Measurements from ENCODE around the gene TEX36. TPM values are rescaled to one million over a fixed set of nuclear protein-coding genes. Genes with fewer than 3 reads are reported as not detected.
"Not testable (repeated sequence)": the region's sequence is repeated elsewhere in the genome, so short reads cannot be mapped to it uniquely, and the experiment has no call there.

The TEX36 gene
- total RNA-seq, 1 experiment from 2014 or later: not detected

DNA sequence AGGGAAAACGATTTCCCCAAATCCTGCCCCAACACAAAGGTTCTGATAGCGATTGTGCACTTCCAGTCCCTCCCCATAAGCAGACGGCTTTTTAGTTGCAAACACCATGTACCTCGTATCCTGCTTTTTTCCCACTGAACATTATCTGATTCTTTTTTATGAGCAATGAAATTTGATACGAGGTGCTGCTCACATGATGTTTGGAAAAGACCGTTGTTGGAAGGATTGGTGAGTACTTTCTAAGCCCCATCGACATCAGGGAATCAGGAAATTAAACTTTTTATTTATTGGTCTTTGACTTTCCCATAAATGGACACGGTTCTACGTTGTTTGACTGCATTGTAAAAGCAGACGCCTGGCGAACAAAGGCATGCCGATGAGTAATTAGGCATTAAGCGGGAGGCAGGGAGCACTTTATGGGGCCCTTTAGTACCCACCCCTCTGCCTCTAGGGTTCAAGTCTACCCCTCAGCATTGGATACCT lies 49.4 kb downstream of the TEX36 start:
- H3K9me3 ChIP-seq (replicated peaks): no peaks in the 10 kb centered on the region
- H3K27me3 ChIP-seq (replicated peaks): peaks cover 5% of the 10 kb centered on the region; the same call in 1 of the 2 replicates
- H3K27ac ChIP-seq: no peak overlapping the region
- H3K4me1 ChIP-seq (replicated peaks): no peaks in the 10 kb centered on the region
- no peak for DNase-seq (ENCODE audit: low read depth in 1 of 2, low spot score in 2 of 2)
- no peaks in the 10 kb centered on the region for H3K36me3 ChIP-seq
- H3K4me3 ChIP-seq: no peak overlapping the region

DNA sequence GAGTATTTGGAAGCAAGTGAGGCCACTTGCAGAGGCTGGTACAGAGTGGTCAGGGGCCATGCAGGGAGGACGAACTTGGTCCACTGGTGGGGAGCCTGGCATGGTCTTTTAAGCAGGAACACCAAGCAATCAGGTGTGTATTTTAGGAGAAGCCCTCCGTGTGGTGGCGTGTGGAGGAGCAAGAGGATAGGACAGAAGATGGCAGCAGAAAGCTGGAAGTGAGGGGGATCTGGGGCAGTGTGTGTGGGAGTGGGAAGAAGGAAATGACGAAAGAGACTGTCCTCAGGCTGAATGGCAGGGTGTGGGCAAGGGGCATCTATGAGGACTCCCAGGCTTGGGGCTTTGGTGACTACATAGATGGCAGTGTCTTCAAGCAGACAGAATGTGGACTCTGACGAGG lies 51.2 kb downstream of the TEX36 start:
- DNase-seq (ENCODE audit: low read depth in 1 of 2, low spot score in 2 of 2): no peak
- Histone ChIP-seq H3K9me3 (replicated peaks) (no peaks in the 10 kb centered on the region), H3K4me3 (no peak overlapping the region), H3K27ac (no peak overlapping the region), H3K4me1 (replicated peaks) (no peaks in the 10 kb centered on the region), H3K36me3 (no peaks in the 10 kb centered on the region), H3K27me3 (replicated peaks) (peaks cover 11% of the 10 kb centered on the region; the same call in 1 of the 2 replicates)

DNA sequence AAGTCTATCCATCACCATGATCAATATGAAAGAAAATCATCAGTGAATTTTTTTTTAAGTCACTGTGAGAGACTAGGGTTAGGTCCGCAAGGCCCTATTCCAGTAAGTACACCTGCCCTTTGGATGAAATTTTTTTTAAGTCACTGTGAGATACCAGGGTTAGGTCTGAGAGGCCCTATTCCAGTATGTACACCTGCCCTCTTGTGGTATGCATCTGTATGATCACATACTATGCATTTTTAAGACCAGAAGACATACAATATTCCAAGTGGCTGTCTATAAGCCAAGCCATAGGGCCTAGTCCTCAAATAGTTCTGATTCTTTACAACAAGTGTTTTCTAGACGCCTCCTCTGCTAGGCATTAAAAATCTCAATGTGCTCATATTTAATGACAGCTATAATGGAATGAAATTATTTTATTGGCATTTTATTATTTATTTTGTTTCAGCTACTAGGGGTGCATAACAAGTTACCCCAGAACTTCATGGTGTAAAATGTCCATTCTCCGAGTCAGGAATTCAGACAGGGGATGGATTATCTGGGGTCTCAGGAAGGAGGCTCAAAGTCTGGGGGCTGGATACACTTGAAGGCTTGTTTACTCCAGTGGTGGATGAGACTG lies 53.1 kb downstream of the TEX36 start:
- DNase-seq (ENCODE audit: low read depth in 1 of 2, low spot score in 2 of 2): no peak

DNA sequence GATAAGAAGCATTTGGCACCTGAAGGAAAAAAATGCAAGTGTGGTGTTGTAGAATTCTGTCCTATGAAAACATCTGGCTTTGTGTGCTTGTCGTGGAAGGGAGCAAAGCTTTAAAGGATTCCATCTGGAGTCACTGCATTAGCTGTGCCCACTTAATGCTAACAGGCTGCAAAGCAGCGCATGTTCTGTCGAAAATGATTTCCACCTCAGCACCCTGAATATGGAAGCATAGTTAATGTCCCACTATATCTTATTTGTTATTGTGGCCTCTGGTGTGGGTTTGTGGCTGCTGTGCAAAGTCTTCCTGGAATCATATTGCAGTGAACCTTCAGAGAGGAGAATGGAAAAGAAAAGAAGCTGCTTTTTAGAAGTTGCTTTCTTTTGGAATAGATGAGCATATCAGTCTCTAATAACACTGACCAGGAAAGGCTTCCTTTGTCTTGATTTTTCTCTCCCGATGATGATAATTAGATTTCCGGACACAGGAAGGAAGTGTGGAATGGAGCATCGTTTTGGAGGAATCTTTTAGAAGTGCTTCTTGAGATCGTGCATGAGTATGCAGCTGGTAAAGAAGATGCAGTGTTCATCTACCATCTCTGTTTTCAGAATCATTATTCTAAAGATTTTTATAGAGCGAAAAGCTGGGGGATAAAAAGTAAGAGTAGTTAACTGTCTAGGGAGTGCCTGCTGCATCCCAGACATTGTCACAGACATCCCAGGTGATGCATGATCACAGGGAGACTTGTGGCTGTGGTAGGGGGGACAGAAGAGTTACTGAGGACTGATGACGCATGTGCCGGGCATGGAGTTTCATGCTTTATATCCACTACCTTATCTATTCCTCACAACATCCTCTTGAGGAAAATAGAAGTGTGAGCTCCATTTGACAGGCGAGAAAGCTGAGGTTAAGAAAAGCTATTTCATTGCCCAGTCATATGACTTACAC lies 54.6 kb downstream of the TEX36 start:
- no peak for DNase-seq (ENCODE audit: low read depth in 1 of 2, low spot score in 2 of 2)
- Histone ChIP-seq H3K27me3 (replicated peaks) (peaks cover 11% of the 10 kb centered on the region; the same call in 1 of the 2 replicates), H3K4me3 (no peak overlapping the region), H3K27ac (no peak overlapping the region), H3K4me1 (replicated peaks) (no peaks in the 10 kb centered on the region), H3K9me3 (replicated peaks) (no peaks in the 10 kb centered on the region), H3K36me3 (no peaks in the 10 kb centered on the region)

More for the DNA sequence above, 53.1 kb downstream of the TEX36 start:
- no peak overlapping the region for H3K27ac ChIP-seq
- no peaks in the 10 kb centered on the region for H3K9me3 ChIP-seq (replicated peaks)
- H3K36me3 ChIP-seq: no peaks in the 10 kb centered on the region
- H3K27me3 ChIP-seq (replicated peaks): peaks cover 11% of the 10 kb centered on the region; the same call in 1 of the 2 replicates
- no peaks in the 10 kb centered on the region for H3K4me1 ChIP-seq (replicated peaks)
- no peak overlapping the region for H3K4me3 ChIP-seq

DNA sequence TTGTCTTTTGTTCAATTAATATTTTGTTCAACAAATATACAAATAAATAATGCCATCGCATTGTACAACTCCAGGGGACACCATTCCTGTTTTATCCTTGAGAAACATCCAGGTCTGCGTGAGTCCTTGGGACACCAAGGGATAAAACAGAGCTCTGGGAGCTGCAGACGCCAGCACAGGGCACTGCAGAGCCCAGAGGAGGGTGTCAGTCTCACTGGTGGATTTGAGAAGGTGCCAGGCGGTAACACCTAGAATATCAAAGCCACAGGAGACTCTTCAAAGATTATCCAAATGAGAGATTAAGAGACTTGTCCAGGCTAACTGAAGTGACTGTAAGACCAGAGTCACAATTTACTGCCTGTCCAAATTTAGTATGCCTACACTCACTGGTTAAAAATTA lies 55.3 kb downstream of the TEX36 start:
- Histone ChIP-seq H3K36me3 (no peaks in the 10 kb centered on the region), H3K27me3 (replicated peaks) (peaks cover 11% of the 10 kb centered on the region; the same call in 1 of the 2 replicates), H3K27ac (no peak overlapping the region), H3K9me3 (replicated peaks) (no peaks in the 10 kb centered on the region), H3K4me3 (no peak overlapping the region), H3K4me1 (replicated peaks) (no peaks in the 10 kb centered on the region)
- no peak for DNase-seq (ENCODE audit: low read depth in 1 of 2, low spot score in 2 of 2)

DNA sequence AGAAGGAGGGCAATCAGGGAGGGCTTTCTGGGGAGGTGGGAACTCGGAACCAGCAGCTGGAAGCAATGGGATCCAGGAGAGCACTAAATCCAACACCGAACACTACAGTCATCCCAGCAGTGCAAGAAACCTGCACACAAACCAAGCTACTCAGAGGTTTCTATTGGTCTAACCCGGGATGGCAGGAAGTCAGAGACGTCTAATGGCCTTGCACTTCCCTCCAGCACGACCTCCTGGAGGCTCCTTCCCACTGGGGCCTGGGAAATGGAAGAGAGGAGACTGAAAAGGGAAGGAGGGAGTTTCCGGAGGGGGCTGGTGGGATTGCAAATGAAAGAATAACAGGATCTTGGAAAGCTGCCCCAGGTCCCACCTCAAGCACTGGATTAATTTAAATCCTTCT lies 56.3 kb downstream of the TEX36 start:
- Histone ChIP-seq H3K9me3 (replicated peaks) (no peaks in the 10 kb centered on the region), H3K27ac (no peak overlapping the region), H3K27me3 (replicated peaks) (peaks cover 11% of the 10 kb centered on the region; the same call in 1 of the 2 replicates), H3K4me1 (replicated peaks) (no peaks in the 10 kb centered on the region), H3K4me3 (no peak overlapping the region), H3K36me3 (no peaks in the 10 kb centered on the region)
- DNase-seq (ENCODE audit: low read depth in 1 of 2, low spot score in 2 of 2): no peak

DNA sequence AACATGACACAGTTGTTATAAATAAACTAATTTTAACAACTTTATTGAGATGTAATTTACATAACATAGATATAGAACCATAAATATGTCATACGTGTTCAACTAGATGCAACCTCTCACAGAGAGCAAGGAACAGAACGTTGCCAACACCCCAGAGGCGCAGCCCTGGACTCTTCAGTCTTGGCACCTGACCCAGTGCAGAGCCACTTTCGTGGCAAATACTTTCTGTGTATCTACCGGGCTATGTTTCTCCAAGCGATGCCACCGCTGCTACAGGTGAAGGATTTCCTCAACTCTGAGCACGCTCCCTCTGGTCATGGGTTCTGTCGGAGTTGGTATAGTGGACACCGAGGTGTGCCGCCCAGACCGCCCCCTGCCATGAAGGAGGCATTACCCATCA lies 57.4 kb downstream of the TEX36 start:
- no peak overlapping the region for H3K27ac ChIP-seq
- H3K4me1 ChIP-seq (replicated peaks): no peaks in the 10 kb centered on the region
- H3K36me3 ChIP-seq: no peaks in the 10 kb centered on the region
- H3K27me3 ChIP-seq (replicated peaks): peaks cover 11% of the 10 kb centered on the region; the same call in 1 of the 2 replicates
- no peak for DNase-seq (ENCODE audit: low read depth in 1 of 2, low spot score in 2 of 2)
- H3K4me3 ChIP-seq: no peak overlapping the region
- no peaks in the 10 kb centered on the region for H3K9me3 ChIP-seq (replicated peaks)

DNA sequence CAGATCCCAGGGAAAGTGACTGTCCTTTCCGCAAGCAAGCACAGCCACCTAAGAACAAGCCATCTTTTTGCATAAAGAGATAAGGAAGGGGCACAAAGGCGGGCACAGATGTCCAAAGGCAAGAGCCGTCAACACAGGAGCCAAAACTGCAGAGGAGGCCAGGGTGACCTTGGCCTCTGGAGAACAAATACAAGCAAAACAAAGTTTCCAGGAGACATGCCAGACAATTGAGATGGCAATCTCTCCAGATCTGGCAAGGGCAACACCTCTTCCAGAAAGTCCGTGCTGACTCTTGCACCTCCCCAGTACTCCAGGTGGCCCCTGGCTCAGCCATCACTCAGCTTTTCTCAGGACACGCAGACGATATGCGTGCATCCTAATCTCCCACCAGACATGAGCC lies 58.2 kb downstream of the TEX36 start:
- H3K4me3 ChIP-seq: no peak overlapping the region
- H3K27me3 ChIP-seq (replicated peaks): peaks cover 11% of the 10 kb centered on the region; the same call in 1 of the 2 replicates
- no peak for DNase-seq (ENCODE audit: low read depth in 1 of 2, low spot score in 2 of 2)
- H3K27ac ChIP-seq: no peak overlapping the region
- no peaks in the 10 kb centered on the region for H3K4me1 ChIP-seq (replicated peaks)
- H3K36me3 ChIP-seq: no peaks in the 10 kb centered on the region
- H3K9me3 ChIP-seq (replicated peaks): no peaks in the 10 kb centered on the region

DNA sequence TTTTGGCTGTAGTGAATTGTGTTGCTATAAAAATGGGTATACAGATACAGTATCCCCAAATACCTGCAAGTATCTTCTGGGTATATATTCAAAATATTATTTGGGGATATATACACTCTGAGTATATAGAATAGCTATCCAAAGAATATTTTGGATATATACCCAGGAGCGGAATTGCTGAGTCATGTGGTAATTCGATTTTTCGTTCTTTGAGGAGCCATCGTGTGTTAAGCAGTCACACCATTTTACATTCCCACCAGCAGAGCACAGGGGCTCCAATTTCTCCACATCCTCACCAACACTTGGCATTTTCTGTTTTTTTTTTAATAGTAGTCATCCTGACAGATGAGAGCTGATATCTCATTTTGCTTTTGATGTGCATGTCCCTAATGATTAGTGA lies 61.9 kb downstream of the TEX36 start:
- DNase-seq (ENCODE audit: low read depth in 1 of 2, low spot score in 2 of 2): no peak
- Histone ChIP-seq H3K27ac (no peak overlapping the region), H3K9me3 (replicated peaks) (no peaks in the 10 kb centered on the region), H3K4me1 (replicated peaks) (no peaks in the 10 kb centered on the region), H3K27me3 (replicated peaks) (no peaks in the 10 kb centered on the region), H3K36me3 (no peaks in the 10 kb centered on the region), H3K4me3 (no peak overlapping the region)

DNA sequence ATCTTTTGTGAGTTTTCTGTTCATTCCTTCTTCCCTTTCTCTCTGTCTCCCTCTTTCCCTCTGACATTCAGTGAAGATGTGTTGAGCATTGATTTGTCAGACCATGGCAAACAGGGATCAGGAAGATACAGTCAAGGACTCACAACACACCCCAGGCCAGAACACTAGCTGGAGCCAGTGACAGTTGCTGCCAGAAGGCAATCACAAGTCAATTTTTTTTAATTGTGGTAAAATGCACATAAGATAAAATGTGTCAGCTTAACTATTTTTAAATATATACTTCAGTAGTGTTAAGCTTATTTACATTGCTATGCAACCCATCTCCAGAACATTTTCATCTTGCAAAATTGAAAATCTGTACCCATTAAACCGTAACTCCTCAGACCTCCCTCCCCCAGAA lies 62.6 kb downstream of the TEX36 start:
- Histone ChIP-seq H3K4me1 (replicated peaks) (no peaks in the 10 kb centered on the region), H3K4me3 (no peak overlapping the region), H3K36me3 (no peaks in the 10 kb centered on the region), H3K27me3 (replicated peaks) (no peaks in the 10 kb centered on the region), H3K9me3 (replicated peaks) (no peaks in the 10 kb centered on the region), H3K27ac (no peak overlapping the region)
- DNase-seq (ENCODE audit: low read depth in 1 of 2, low spot score in 2 of 2): no peak

DNA sequence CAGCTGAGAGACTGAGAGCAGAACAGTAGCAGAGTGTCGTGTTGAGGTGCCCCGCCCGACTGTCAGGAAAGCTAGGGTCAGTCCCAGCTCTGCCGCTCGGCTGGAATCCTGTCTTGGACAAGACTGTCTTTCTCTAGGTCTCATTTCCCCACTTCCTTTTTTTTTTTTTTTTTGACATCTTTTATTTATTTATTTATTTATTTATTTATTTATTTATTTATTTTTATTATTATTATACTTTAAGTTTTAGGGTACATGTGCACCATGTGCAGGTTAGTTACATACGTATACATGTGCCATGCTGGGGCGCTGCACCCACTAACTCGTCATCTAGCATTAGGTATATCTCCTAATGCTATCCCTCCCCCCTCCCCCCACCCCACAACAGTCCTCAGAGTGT lies 69.9 kb downstream of the TEX36 start:
- not testable (repeated sequence) for H3K27me3 ChIP-seq (replicated peaks); H3K9me3 ChIP-seq (replicated peaks); H3K36me3 ChIP-seq; H3K4me1 ChIP-seq (replicated peaks); H3K4me3 ChIP-seq; DNase-seq (ENCODE audit: low read depth in 1 of 2, low spot score in 2 of 2); H3K27ac ChIP-seq

DNA sequence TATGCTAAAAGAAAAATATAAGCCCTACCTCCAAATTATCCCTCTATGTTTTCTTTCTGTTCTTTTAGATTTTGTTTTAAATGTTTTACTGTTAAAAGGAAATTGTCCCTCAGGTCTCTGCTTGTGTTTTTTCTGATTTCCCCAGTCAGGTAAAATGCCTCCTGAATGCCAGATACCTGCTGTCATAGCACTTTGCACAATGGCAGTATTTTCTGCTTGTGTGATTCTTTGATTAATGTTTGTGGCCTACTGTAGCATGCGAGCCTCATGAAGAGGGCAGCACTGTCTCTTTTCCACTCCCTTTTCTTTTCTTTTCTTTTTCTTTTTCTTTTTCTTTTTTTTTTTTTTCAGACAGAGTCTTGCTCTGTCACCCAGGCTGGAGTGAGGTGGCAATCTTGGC lies 71.2 kb downstream of the TEX36 start:
- Histone ChIP-seq H3K27me3 (replicated peaks) (peaks cover 12% of the 10 kb centered on the region), H3K27ac (no peak overlapping the region), H3K4me1 (replicated peaks) (no peaks in the 10 kb centered on the region), H3K4me3 (no peak overlapping the region), H3K9me3 (replicated peaks) (no peaks in the 10 kb centered on the region), H3K36me3 (no peaks in the 10 kb centered on the region)
- no peak for DNase-seq (ENCODE audit: low read depth in 1 of 2, low spot score in 2 of 2)

DNA sequence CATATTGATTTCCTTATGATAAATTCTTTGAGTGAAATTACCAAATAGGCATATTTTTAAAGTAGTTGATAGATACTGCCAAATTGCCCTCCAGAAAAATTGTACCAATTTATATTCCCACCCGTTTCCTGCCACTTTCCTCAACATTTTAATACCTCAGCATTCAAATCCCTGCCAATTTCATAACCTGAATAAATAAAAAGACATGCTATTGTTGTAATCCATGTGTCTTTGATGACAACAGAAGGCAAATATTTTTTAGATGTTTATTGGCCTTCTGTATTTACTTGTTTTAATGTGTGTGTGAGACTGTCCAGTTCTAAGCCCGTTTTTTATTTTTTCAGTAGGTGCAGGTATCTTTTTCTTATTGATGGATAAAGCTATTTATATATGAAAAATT lies 71.7 kb downstream of the TEX36 start:
- no peak for DNase-seq (ENCODE audit: low read depth in 1 of 2, low spot score in 2 of 2)
- no peaks in the 10 kb centered on the region for H3K4me1 ChIP-seq (replicated peaks)
- H3K9me3 ChIP-seq (replicated peaks): no peaks in the 10 kb centered on the region
- no peak overlapping the region for H3K27ac ChIP-seq
- H3K27me3 ChIP-seq (replicated peaks): peaks cover 13% of the 10 kb centered on the region
- no peak overlapping the region for H3K4me3 ChIP-seq
- H3K36me3 ChIP-seq: no peaks in the 10 kb centered on the region

DNA sequence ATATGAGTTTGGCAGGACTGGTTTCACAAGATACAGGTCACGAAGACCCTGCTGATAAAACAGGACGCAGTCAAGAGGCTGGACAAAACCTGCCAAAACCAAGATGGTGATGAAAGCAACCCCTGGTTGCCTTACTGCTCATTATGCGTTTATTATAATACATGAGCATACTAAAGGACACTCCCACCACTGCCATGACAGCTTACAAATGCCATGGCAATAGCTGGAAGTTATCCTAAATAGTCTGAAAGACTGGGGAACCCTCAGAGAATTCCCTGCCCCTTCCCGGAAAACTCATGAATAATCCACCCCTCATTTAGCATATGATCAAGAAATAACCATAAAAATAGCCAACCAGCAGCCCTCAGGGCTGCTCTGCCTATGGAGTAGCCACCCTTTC lies 73.1 kb downstream of the TEX36 start:
- H3K4me3 ChIP-seq: no peak overlapping the region
- H3K27ac ChIP-seq: no peak overlapping the region
- no peaks in the 10 kb centered on the region for H3K9me3 ChIP-seq (replicated peaks)
- H3K36me3 ChIP-seq: no peaks in the 10 kb centered on the region
- H3K27me3 ChIP-seq (replicated peaks): peaks cover 13% of the 10 kb centered on the region
- no peaks in the 10 kb centered on the region for H3K4me1 ChIP-seq (replicated peaks)
- DNase-seq (ENCODE audit: low read depth in 1 of 2, low spot score in 2 of 2): no peak
